NCI-H1092 treated with DMSO at 0.1 percent for 48 hours (cell line): ENCODE data around the gene BLMH.

Source experiments
- DNase-seq: peaks from one replicate; lab custom pipeline; 2025; lab: John Stamatoyannopoulos, UW

BLMH gene

GRCh38 chr17:30291543-30292285, at the start of gene BLMH:
BLMH (minus strand) TSS chr17:30291944; CDS start chr17:30291819, 125 bp downstream.
- DNase-seq = peak; percentile 83

DNA sequence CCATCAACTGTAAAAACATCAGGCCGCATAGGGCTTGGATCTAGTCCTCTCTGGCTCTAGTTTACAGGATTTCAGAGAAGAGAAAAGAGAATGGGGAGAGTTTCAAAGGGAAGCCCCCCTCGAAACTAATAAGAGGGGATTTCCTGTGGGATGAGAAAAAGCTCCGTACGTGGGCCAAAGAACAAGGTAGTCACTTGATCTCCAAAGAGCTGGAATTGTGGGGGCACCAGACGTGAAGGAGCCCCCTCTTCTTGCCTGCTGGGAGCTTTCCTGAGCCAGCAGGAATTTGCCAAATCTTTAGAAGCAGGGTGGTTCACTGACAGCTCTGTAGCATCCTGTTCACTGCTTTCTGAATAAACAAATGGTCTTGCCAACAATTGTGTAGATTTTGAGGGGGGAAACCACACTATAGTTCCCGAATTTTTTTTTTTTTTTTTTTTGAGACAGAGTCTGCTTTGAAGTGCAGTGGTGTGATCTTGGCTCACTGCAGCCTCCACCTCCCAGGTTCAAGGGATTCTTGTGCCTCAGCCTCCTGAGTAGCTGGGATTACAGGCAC, 49.1 kb upstream of the BLMH start:
- no peak for DNase-seq

- DNase-seq = no peak
These were observed 47.3 kb upstream of the BLMH start for GRCh38 chr17:30339086-30339485.

GRCh38 chr17:30337393-30337999, 45.8 kb upstream of the BLMH start:
- no peak for DNase-seq

- DNase-seq = peak; percentile 73
These were observed 44.8 kb upstream of the BLMH start for GRCh38 chr17:30336369-30337171.

DNA sequence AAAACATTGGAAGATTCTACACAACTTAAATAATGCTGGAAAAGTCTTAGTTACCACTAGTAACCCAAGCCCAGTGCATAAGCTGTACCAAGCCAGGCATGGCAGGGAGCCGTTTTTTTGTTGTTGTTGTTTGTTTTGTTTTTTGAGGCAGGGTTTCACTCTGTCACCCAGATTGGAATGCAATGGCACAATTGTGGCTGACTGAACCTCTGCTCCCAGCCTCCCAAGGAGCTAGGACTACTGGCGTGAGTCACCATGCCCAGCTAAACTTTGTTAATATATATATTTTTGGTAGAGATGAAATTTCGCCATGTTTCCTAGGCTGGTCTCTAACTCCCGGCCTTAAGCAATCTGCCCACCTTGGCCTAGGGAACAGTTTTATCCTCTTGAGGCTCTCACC, 42.7 kb upstream of the BLMH start:
- DNase-seq = no peak

DNA sequence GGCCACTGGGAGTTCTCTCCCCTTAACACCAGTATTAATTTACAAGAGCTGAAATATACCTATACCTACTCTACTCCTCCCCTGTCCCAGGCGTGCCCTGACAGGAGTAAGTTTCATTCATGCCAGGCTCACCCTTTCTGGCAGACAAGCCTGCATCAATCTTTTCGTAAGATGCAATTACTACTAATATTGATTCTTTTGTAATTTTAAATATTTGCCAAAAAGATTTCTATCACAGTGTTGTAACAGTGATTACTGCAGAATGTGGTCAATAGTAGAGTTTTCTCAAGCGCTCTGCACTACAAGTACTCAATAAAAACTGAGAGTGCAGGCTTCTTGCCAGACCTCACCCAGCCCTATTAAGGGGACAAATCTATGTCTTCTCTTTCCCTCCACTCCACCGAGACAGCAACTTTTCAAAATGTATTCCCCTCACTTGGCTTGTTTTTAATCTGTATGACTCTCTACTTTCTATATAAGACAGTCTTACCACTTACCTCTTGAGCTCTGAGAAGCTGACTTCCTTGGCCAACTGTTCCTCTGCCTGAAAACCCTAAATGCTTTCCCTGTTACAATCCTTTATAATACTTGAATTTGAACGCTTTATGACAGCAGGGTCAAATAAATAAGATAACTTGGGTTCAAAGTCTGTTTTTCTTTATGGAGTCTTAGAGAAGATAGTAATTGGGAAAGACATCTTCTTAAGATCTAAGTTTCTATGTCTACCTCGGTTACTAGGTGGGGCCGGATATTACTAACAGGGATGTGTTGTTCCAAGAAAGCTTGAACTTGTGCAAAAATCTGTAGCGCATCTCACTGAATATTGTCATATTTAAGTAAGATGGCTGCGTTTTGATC, 42.0 kb upstream of the BLMH start, which contains the start of gene TMIGD1:
TMIGD1 (minus strand) TSS at position 555 of the 858 bp plus-strand sequence. CDS start 1,924 bp downstream, outside the sequence.
- DNase-seq = no peak

- no peak for DNase-seq
These were observed 40.4 kb upstream of the BLMH start for GRCh38 chr17:30332057-30332542.

DNA sequence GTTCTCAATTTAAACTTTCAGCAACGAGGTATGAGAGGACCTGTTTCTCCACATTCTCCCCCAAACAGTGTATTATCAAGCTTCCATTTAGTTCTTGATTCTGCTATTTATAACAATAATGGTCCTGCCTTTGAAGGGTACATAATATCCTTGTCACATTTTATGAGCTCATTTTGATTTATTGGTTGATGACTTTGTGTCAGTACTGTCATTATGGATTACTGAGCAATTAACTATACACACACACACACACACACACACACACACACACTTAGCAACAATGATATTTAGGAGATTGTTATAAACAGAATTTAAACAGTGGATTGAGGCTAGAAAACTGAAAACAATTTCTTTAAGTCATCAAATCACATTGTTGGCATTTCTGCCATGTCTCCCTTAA, 35.1 kb upstream of the BLMH start:
- DNase-seq = no peak

DNA sequence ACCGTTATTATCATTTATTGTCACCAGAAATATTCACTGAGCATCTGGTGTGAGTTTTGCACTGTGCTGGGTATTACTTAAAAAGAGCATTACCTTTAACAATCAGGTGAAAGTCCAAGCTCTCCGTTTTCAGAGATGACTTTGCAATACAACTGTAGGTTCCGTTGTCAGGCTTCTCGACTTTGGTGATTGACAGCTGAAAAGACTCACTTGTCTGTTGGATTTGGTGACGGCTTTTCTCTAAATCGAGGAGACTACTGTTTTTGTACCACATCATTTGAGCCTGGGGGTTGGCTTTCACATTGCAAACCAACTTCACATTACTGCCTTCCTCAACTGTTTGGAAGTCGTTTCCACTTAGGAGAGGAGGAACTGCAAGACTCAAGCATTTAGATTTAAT, 33.0 kb upstream of the BLMH start:
- DNase-seq = no peak

GRCh38 chr17:30323895-30324319, 32.2 kb upstream of the BLMH start:
- DNase-seq = no peak

DNA sequence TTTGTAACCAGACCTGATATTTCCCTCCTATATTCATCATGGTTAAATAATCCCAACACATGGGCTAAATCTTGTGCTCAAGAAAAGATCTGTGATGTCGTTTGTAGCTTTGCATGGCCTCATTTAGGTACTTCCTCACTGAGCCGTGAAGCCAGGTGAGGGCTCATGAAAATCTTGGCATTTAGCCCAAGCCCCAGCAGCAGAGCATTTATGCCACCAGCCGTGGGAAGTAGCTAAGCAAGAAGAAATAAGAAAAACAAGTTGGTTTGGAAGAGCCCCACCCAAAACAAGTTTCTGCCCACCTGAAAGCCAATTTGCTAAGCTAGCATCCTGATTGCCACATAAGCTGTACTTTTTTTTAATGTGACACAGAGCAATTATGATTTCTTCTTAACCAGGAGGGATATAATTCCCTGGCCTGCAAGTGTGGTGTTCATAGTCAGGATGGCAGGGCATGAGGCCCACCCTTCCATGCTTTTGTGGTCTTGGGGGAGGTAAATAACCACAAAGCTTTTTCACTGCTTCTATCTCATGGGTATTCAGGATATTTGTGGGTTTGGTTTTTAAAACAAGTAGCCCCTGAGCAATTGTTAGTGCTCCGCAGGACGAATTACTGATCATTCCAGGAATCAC, 31.6 kb upstream of the BLMH start:
- DNase-seq = no peak

DNA sequence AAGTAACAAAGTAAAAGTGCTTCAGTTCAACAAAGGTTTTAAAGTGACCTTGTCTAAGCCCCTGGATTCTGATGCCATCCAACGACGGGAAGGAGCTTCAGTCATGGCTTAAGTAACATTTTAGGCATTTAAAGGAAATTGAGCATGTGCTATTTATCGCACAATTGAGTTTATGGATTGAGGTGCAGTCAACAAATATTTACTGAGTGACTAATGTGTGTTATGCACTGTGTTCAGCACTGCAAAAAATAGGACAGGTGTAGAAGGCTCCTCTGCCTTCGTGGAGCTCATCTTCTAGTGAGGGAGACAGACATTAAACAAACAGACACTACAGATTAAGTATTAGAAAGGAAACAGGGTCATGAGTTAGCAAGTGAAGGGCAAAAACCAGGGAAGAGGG, 29.6 kb upstream of the BLMH start:
- no peak for DNase-seq

- peak; percentile 51 for DNase-seq
These were observed 26.4 kb upstream of the BLMH start for GRCh38 chr17:30318155-30318554.

DNA sequence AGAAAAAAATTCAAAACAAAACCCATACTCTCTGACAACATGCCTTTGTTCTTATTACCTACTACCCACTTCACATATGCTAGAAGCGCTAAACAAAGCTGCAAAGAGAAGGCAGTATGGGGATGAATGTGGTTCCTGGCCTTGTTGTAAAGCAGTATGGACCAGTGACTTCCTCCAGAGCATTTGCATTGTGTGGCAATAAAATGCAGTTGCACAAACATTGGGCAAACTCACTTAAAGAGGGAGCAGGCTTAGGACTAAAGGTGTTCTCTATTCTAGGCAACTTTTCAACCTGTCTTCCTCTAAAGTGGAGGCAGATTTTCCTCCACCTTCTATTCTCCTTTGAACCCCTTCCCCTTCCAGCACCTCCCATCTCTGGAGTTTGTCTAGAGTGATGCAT, 25.0 kb upstream of the BLMH start:
- DNase-seq = no peak

DNA sequence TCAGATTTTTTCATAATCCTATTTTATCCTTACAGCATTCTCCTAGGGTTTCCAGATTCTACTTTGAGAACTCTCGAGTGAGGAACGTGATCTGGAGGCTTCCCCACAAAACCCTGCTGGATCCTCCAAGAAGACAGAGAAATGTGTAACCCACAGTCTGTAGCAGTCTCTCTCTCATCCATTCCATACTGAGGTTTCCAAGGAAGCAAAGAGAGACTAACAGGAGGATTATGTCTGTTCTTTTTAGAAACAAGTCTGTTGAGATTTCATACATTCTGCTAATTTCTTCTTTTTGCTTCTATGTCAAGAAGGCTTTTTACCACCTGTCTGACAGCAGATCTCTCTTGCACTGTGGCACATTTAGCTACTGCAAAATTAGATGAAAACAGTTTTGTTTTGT, 23.4 kb upstream of the BLMH start:
- no peak for DNase-seq

- no peak for DNase-seq
These were observed 22.7 kb upstream of the BLMH start for GRCh38 chr17:30314474-30314873.

GRCh38 chr17:30312226-30312625, 20.5 kb upstream of the BLMH start:
- no peak for DNase-seq

DNA sequence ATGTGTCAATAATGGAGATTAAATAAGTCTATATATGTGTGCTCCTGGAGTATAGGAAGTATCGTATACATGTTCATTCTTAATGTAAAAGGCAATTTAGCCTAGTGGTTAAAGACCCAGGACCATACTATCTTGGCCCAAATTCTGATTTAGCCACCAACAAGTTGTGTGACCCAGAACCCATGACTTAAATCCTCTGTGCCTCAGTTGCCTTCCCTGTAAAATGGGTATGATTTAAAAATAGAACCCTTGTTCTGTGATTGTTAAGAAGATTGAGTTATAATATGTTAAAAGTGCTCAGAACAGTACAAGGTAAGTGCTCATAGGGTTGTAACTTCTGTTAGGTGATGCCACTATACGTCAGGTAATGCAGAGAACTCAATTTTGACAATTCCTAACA, 18.8 kb upstream of the BLMH start:
- no peak for DNase-seq

- DNase-seq = no peak
These were observed 17.8 kb upstream of the BLMH start for GRCh38 chr17:30309591-30309990.

DNA sequence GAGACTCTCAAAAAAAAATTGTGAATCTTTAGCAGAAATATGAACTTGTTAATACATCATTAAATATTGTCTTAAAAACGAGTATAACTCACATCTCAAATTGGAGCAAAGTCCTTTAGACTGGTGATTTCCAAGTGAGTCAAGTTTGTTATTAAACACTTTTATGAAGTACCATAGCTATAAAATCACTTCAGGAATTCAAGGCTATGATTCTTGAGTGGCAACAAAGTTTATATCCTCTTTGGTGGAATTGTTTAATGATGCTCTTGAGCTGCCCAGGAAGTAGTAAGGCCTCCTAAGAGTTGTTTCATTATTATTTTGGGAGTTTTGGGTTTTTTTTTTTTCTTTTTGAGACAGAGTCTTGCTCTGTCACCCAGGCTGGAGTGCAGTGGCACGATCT, 16.7 kb upstream of the BLMH start:
- no peak for DNase-seq
